Measurements from ENCODE around the gene LCORL.
"Not testable (repeated sequence)": the region's sequence is repeated elsewhere in the genome, so short reads cannot be mapped to it uniquely, and the experiment has no call there.

LCORL gene

GRCh38 chr4:18021720-18022571 lies at the start of gene LCORL:
Gene LCORL, minus strand, starts transcription at chr4:18021755. Its CDS starts 4 bp downstream, at chr4:18021751.
- DNase-seq (ENCODE audit: low read depth, low spot score), result peak; percentile 98

- DNase-seq (ENCODE audit: low read depth, low spot score), result no peak
Observed at GRCh38 chr4:18069810-18070209, 48.3 kb upstream of the LCORL start.

- DNase-seq (ENCODE audit: low read depth, low spot score), result no peak
Observed at GRCh38 chr4:18067031-18067430, 45.5 kb upstream of the LCORL start.

GRCh38 chr4:18063079-18063478 lies 41.5 kb upstream of the LCORL start:
- DNase-seq (ENCODE audit: low read depth, low spot score), result no peak

- DNase-seq (ENCODE audit: low read depth, low spot score), result no peak
Observed at GRCh38 chr4:18057821-18058533, 36.4 kb upstream of the LCORL start.

- no peak for DNase-seq (ENCODE audit: low read depth, low spot score)
Observed at GRCh38 chr4:18056030-18056429, 34.5 kb upstream of the LCORL start.

GRCh38 chr4:18052158-18052557 lies 30.6 kb upstream of the LCORL start:
- DNase-seq (ENCODE audit: low read depth, low spot score), result no peak

- peak; percentile 29 for DNase-seq (ENCODE audit: low read depth, low spot score)
Observed at GRCh38 chr4:18051281-18051680, 29.7 kb upstream of the LCORL start.

- no peak for DNase-seq (ENCODE audit: low read depth, low spot score)
Observed at GRCh38 chr4:18050448-18050847, 28.9 kb upstream of the LCORL start.

GRCh38 chr4:18049446-18049845 lies 27.9 kb upstream of the LCORL start:
- no peak for DNase-seq (ENCODE audit: low read depth, low spot score)

GRCh38 chr4:18042754-18043153 lies 21.2 kb upstream of the LCORL start:
- DNase-seq (ENCODE audit: low read depth, low spot score), result peak; percentile 5

GRCh38 chr4:18042012-18042411 lies 20.5 kb upstream of the LCORL start:
- no peak for DNase-seq (ENCODE audit: low read depth, low spot score)

- DNase-seq (ENCODE audit: low read depth, low spot score), result no peak
Observed at GRCh38 chr4:18041114-18041513, 19.6 kb upstream of the LCORL start.

GRCh38 chr4:18039113-18039512 lies 17.6 kb upstream of the LCORL start:
- peak; percentile 11 for DNase-seq (ENCODE audit: low read depth, low spot score)

GRCh38 chr4:18036369-18036768 lies 14.8 kb upstream of the LCORL start:
- not testable (repeated sequence) for DNase-seq (ENCODE audit: low read depth, low spot score)

- no peak for DNase-seq (ENCODE audit: low read depth, low spot score)
Observed at GRCh38 chr4:18034099-18034498, 12.5 kb upstream of the LCORL start.

- no peak for DNase-seq (ENCODE audit: low read depth, low spot score)
Observed at GRCh38 chr4:18033111-18034085, 11.8 kb upstream of the LCORL start.

- DNase-seq (ENCODE audit: low read depth, low spot score), result no peak
Observed at GRCh38 chr4:18025288-18025687, 3.7 kb upstream of the LCORL start.

- DNase-seq (ENCODE audit: low read depth, low spot score), result no peak
Observed at GRCh38 chr4:18022572-18023050, 1.1 kb upstream of the LCORL start.

- DNase-seq (ENCODE audit: low read depth, low spot score), result no peak
Observed at GRCh38 chr4:18021470-18021719, 160 bp downstream of the LCORL start.

GRCh38 chr4:18020671-18021469 lies 685 bp downstream of the LCORL start:
- DNase-seq (ENCODE audit: low read depth, low spot score), result peak; percentile 82

Measured in astrocyte of the hippocampus (primary cell).